OCI-LY3 (cell line): Measurements from ENCODE around the gene MAP6D1.

Experiments
- H2AFZ ChIP-seq: fragments of 200-600, 300-600 bp; shearing (Covaris generic); 2 replicates; pipeline ENCODE4 v1.6.0; 2014; ENCODE audit warnings: antibody characterized with exemption, low read depth, low read length
- H3K27ac ChIP-seq: fragments of 200-600, 300-600 bp; sonication (generic); 2 replicates; pipeline ENCODE4 v1.5.1; 2014; ENCODE audit warnings: mild to moderate bottlenecking, low read length, moderate library complexity, mixed read lengths
- H3K27me3 ChIP-seq: fragments of 200-600, 300-600 bp; sonication (generic); 2 replicates; pipeline ENCODE4 v1.6.1; 2014; ENCODE audit warnings: low read depth, low read length, mixed read lengths
- H3K36me3 ChIP-seq: fragments of 200-600, 300-600 bp; sonication (generic); replicated peaks from 2 replicates; pipeline ENCODE3; 2014; ENCODE audit warnings: low read depth, low read length, mixed read lengths
- H3K4me1 ChIP-seq: fragments of 300-600, 200-600 bp; sonication (generic); 2 replicates; pipeline ENCODE4 v1.6.1; 2014; ENCODE audit warnings: low read length, mixed read lengths
- H3K4me2 ChIP-seq: fragments of 200-600, 300-600 bp; sonication (generic); 2 replicates; pipeline ENCODE4 v1.6.1; 2014; ENCODE audit warnings: low read length, mixed read lengths
- H3K4me3 ChIP-seq: fragments of 300-600, 200-600 bp; sonication (generic); 2 replicates; pipeline ENCODE4 v1.5.1; 2014; ENCODE audit warnings: antibody characterized with exemption, mild to moderate bottlenecking, low read length, moderate library complexity
- H3K79me2 ChIP-seq: fragments of 300-600, 200-600 bp; shearing (Covaris generic); 2 replicates; pipeline ENCODE4 v1.6.1; 2014; ENCODE audit warnings: mild to moderate bottlenecking, low read length, mixed read lengths
- H3K9ac ChIP-seq: fragments of 300-600, 200-600 bp; shearing (Covaris generic); 2 replicates; pipeline ENCODE4 v1.6.0; 2014; ENCODE audit warnings: mild to moderate bottlenecking, low read length, moderate library complexity
- H3K9me3 ChIP-seq: fragments of 200-600, 300-600 bp; shearing (Covaris generic); 2 replicates; pipeline ENCODE4 v1.6.1; 2014; ENCODE audit warnings: low read length, mixed read lengths; ENCODE audit not compliant: insufficient read depth
- H4K20me1 ChIP-seq: fragments of 200-600, 300-600 bp; sonication (generic); 2 replicates; pipeline ENCODE4 v1.6.1; 2016; ENCODE audit warnings: low read length, mixed read lengths; ENCODE audit not compliant: insufficient read depth
- CTCF ChIP-seq: fragments of 200-600, 300-600 bp; sonication (generic); IDR thresholded peaks from 2 replicates; pipeline ENCODE4 v1.5.1; 2014; ENCODE audit warnings: antibody characterized with exemption, low read length, low read depth
- EZH2phosphoT487 ChIP-seq: fragments of 200-600 bp; shearing (Covaris generic); IDR thresholded peaks from 2 replicates; pipeline ENCODE4 v1.6.1; 2018; ENCODE audit warnings: antibody characterized with exemption, mixed run types, low read depth

MAP6D1 gene

GRCh38 chr3:183868796-183869195 is 43.4 kb upstream of the MAP6D1 start:
- no peak for TF ChIP-seq EZH2phosphoT487
- H3K4me3 ChIP-seq = no peak overlapping the region
- H3K4me1 ChIP-seq = no peaks in the 10 kb centered on the region
- H3K79me2 ChIP-seq = peaks cover 34% of the 10 kb centered on the region
- H3K4me2 ChIP-seq = no peak overlapping the region
- H4K20me1 ChIP-seq = peaks cover 8% of the 10 kb centered on the region; the same call in 1 of the 2 replicates
- H3K27ac ChIP-seq = no peak overlapping the region
- no peaks in the 10 kb centered on the region for H3K9me3 ChIP-seq
- H3K27me3 ChIP-seq = no peaks in the 10 kb centered on the region
- H3K9ac ChIP-seq = no peak overlapping the region
- H2AFZ ChIP-seq = no peak overlapping the region
- H3K36me3 ChIP-seq = peaks cover 10% of the 10 kb centered on the region

GRCh38 chr3:183862610-183863009 is 37.2 kb upstream of the MAP6D1 start:
- Histone ChIP-seq H4K20me1 (no peaks in the 10 kb centered on the region), H3K4me1 (no peaks in the 10 kb centered on the region), H3K36me3 (peaks cover 28% of the 10 kb centered on the region), H3K4me3 (no peak overlapping the region), H3K9me3 (no peaks in the 10 kb centered on the region), H3K27ac (no peak overlapping the region), H2AFZ (no peak overlapping the region), H3K79me2 (no peaks in the 10 kb centered on the region), H3K9ac (no peak overlapping the region), H3K4me2 (no peak overlapping the region), H3K27me3 (no peaks in the 10 kb centered on the region)
- no peak for TF ChIP-seq EZH2phosphoT487
- TF ChIP-seq CTCF = no peak

- Histone ChIP-seq H3K4me3 (no peak overlapping the region), H3K4me1 (no peaks in the 10 kb centered on the region), H3K9ac (no peak overlapping the region), H3K27ac (no peak overlapping the region), H3K79me2 (no peaks in the 10 kb centered on the region), H3K27me3 (no peaks in the 10 kb centered on the region), H3K4me2 (no peak overlapping the region), H3K9me3 (no peaks in the 10 kb centered on the region), H3K36me3 (peaks cover 32% of the 10 kb centered on the region), H4K20me1 (no peaks in the 10 kb centered on the region), H2AFZ (no peak overlapping the region)
- no peak for TF ChIP-seq EZH2phosphoT487
- TF ChIP-seq CTCF = no peak
These were observed 32.5 kb upstream of the MAP6D1 start for GRCh38 chr3:183857863-183858262.

- peaks cover 18% of the 10 kb centered on the region for H3K36me3 ChIP-seq
- no peaks in the 10 kb centered on the region for H3K9me3 ChIP-seq
- no peaks in the 10 kb centered on the region for H4K20me1 ChIP-seq
- H3K27me3 ChIP-seq = no peaks in the 10 kb centered on the region
- no peak overlapping the region for H2AFZ ChIP-seq
- H3K4me3 ChIP-seq = no peak overlapping the region
- H3K79me2 ChIP-seq = no peaks in the 10 kb centered on the region
- no peak overlapping the region for H3K4me2 ChIP-seq
- H3K4me1 ChIP-seq = no peaks in the 10 kb centered on the region
- no peak for TF ChIP-seq EZH2phosphoT487
- no peak for TF ChIP-seq CTCF
- H3K27ac ChIP-seq = no peak overlapping the region
- H3K9ac ChIP-seq = no peak overlapping the region
These were observed 29.1 kb upstream of the MAP6D1 start for GRCh38 chr3:183854318-183855035.
